H1 (cell line): ENCODE measurements around the gene ZNF530. TPM values are rescaled to one million over a fixed set of nuclear protein-coding genes. Genes with fewer than 3 reads are reported as not detected.

Source experiments
- ATF2 ChIP-seq: IDR thresholded peaks from 2 replicates; pipeline ENCODE4 v1.6.1; 2012; ENCODE audit warnings: low read length, inconsistent platforms
- CBX8 ChIP-seq: fragments of 300-800, 300-1000 bp; sonication (generic); IDR thresholded peaks from 2 replicates; pipeline ENCODE4 v1.7.1; 2016; ENCODE audit warnings: low read depth, low read length, borderline replicate concordance
- CEBPB ChIP-seq: IDR thresholded peaks from 2 replicates; pipeline ENCODE4 v1.6.1; 2012; ENCODE audit warnings: low read depth, low read length
- KDM1A ChIP-seq: fragments of 200-600, 300-600 bp; sonication (generic); IDR thresholded peaks from 2 replicates; pipeline ENCODE4 v1.7.1; 2016; ENCODE audit warnings: mild to moderate bottlenecking, low read length, borderline replicate concordance
- SAP30 ChIP-seq: fragments of 300-600 bp; sonication (generic); IDR thresholded peaks from 2 replicates; pipeline ENCODE4 v1.7.1; 2012; ENCODE audit warnings: low read length, moderate library complexity, mild to moderate bottlenecking, inconsistent platforms; ENCODE audit not compliant: insufficient read depth, insufficient replicate concordance
- SP2 ChIP-seq: IDR thresholded peaks from 2 replicates; pipeline ENCODE4 v1.6.1; 2012; ENCODE audit warnings: mild to moderate bottlenecking, low read length, inconsistent platforms
- TBP ChIP-seq: IDR thresholded peaks from 2 replicates; pipeline ENCODE4 v1.6.1; 2011; ENCODE audit warnings: low read depth, low read length, improper control_type of control experiment
- USF2 ChIP-seq: IDR thresholded peaks from 2 replicates; pipeline ENCODE4 v1.6.1; 2011; ENCODE audit warnings: low read length, improper control_type of control experiment
- polyA plus RNA-seq, 7 experiments: library from polyadenylated mRNA; depleted of rRNA in 3 of 7; stranded (reverse) in 5 of 7; unstranded in 2 of 7; fragments of >200 nt in 5 of 7; fragments of 200-250 nt in 2 of 7; gene quantifications; 1 replicate in 5 of 7; 2 replicates in 1 of 7; 4 replicates in 1 of 7; pipeline versions ENCODE4 v1.2.1 to v1.2.3, GENCODE V29; 2011 to 2013; ENCODE audit warnings: missing spikeins in 2 of 7, mixed read lengths in 2 of 7
- total RNA-seq: library from RNA; stranded (reverse); fragmentation: NEBNext Ultra II Directional; extraction: Animal tissue kit (Norgen Biotek cat#: 25700); gene quantifications from 2 replicates; pipeline ENCODE4 v1.2.1, GENCODE V29; 2021

Gene ZNF530
- total and polyA plus RNA-seq, 2 of the 8 experiments (the other 6 are each of a cell fraction or from before 2014, with no cell fraction given): 4.2 to 9.3 TPM

- TF ChIP-seq ATF2: no peak
- no peak for TF ChIP-seq SAP30
- no peak for TF ChIP-seq TBP
- no peak for TF ChIP-seq KDM1A
- TF ChIP-seq SP2: no peak
- no peak for TF ChIP-seq CEBPB
- TF ChIP-seq USF2: no peak
- TF ChIP-seq CBX8: no peak
- TF ChIP-seq, all 59 proteins: peak for 0
Measured at GRCh38 chr19:57615346-57615745, 15.7 kb downstream of the ZNF530 start (continued).
